HG03045 (cell line): Measurements from ENCODE around the gene ALDH9A1.
"Not testable (repeated sequence)": the region's sequence is repeated elsewhere in the genome, so short reads cannot be mapped to it uniquely, and the experiment has no call there.

ENCODE experiments used
- ATAC-seq: cut with Tn5 transposase; IDR thresholded peaks from one replicate; pipeline ENCODE4 v1.9.1; 2021; ENCODE audit warnings: mild to moderate bottlenecking, moderate library complexity; ENCODE audit not compliant: unreplicated experiment

ALDH9A1 gene

DNA sequence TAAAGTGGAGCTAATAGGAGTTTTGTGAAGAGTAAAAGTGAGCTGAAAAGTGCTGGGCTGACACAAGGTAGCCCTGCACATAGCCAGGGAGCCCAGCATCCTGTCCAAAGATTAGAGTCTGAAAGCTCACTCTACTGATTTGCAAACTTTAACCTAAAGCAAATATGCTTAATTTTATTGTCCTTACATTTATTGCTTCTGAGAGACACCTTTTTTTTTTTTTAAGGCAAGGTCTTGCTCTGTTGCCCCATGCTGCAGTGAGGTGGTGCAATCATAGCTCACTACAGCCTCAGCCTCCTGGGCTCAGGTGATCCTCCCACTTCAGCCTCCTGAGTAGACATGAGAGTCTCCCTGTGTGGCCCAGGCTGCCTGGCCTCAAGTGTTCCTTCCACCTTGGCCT lies 50.8 kb downstream of the ALDH9A1 start:
- ATAC-seq: no peak

DNA sequence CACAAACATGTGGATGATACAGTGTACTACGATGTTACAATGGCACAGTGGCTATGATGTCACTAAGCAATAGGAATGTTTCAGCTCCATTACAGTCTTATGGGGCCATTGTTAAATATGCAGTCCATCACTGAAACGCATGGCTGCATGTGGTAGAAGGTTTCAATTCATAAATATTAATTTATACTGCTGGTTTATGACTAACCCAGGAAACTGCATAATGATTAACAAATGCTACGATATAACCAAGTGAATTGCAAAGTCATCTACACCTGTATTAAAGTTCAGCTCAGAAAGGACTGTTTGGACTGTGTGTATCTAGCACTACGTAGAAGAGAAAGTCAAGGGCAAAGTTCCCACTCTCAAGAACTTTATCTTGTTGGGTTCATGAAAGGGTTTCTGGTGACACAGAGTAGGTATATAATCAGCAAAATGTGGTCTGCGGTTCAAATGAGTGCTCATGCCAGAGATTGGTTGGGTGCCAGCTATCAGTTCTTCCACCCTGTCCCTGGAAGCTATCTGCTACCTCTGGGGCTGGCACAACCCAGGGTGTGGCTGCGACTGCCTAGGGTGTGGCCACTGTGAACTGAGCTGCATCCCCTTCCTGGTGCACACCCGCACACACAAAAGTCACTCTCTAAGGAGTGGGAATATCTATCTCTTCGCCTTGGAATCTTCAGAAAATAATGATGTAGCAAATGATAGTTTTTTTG lies 52.6 kb downstream of the ALDH9A1 start:
- ATAC-seq: no peak

DNA sequence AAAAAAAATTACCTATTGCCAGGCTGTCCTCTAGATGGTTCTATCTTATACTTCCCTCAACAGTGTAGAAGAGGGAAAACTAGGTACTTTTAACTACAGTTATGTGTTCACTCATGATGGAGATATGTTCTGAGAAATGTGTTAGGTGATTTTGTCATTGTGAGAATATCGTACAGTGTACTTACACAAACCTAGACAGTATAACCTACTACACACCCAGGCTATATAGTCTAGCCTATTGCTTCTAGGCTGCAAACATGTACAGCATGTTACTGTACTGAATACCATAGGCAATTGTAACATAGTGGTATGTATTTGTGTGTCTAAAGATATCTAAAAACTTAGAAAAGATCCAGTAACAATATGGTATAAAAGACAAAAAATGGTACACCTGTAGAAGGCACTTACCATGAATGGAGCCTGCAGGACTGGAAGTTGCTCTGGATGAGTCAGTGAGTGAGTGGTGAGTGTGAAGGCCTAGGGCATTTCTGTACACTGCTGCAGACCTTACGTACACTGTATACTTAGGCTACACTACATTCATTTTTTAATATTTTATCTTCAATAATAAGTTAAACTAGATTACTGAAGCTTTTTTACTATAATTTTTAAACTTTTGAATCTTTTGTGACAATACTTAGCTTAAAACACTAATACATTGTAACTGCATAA lies 54.2 kb downstream of the ALDH9A1 start:
- ATAC-seq: no peak

DNA sequence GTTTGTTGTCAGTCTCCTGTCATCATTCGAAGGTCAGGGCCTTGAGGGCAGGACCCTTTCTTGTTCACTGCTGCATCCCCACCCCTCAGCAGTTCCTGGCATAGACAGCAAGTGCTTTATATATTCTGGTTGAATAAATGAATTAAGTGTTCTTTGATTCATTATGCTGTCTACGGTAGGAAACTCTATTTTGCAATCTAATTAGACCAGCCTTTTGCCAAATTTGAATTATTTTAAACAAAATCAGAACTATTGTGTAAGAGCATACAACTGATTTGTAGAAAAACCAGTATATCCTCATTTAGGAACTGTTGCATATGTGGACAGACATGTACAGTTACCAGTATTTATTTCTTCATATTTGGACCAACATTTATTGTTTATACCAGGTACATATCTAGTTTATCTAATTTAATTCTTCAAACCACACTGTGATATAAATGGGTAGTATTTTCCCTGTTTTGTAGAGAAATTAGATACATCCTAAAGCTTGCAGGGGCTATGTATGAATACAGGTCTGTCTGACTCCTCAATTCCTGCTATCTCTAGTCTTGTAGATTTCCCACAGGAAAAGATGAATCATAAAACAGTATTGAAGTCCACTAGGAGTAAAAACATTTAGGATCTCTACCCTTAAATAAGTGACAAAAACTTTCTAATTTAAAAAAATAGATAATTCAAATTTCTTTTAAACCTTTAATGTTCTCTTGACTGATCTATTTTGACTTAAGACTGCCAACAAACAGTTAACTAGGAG lies 57.0 kb downstream of the ALDH9A1 start:
- ATAC-seq: no peak

DNA sequence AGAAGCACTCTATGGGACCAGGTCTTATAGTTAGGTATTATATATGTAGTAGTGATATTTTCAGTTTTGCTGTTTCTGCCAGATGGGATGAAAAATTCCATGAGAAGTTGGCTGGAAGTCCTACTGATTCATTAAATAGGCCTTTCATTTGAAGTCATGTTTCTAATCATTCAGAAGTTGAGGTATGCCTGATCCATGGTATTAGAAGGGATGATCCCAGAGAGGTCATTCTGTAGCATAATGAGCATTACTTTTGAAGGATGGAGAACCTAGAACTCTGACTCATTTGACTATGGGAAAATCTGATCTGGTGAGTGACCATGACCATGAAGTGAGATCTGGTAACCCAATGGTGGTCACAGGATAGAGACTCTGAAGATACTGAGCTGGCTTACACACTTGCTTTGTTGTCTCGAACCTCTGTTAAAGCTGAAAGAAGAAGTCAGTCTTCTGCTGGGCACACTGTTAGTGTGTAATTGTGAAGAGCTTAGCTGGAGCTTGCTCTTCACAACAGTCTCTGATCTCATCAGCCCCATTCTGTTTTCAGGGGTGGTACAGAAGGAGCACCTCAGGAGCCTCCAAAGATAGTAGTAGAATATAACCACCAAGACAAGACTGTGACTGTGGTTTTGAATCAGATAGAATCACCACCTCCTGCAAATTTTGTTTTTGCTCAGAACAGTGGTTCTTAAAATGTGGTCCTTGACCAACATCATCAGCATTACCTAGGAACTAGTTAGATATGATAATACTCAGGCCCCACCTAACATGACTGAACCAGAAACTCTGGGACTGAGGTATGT lies 58.3 kb downstream of the ALDH9A1 start:
- no peak for ATAC-seq

DNA sequence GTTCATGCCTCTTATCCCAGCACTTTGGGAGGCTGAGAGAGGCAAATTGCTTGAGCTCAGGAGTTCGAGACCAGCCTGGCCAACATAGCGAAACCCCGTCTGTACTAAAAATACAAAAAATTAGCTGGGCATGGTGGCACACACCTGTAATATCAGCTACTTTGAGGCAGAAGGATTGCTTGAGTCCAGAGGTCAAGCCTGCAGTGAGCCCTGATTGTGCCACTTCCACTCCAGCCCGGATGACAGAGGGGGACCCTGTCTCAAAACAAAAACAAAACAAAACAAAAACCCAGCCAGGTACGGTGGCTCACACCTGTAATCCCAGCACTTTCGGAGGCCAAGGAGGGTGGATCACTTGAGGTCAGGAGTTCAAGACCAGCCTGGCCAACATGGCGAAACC lies 60.2 kb downstream of the ALDH9A1 start:
- ATAC-seq: not testable (repeated sequence)

DNA sequence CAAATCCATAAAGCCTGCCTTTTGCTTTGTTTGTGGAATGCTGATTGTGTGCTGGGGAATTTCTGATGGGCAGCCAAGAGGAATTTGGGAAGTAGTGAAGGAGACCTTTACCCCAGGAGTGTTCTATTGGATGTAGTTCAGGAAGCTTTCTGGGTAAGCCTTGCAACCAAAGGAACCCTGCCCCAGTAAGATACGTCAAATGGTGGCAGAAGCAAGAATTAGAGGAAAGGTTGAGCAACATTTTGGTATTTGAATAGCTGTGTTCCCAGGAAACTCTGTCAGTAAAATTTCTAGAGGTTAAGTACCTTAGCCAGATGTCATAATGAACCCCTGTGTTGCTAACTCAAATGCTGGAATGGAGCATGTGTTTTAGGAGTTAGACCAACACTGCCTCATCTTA lies 60.9 kb downstream of the ALDH9A1 start:
- no peak for ATAC-seq

DNA sequence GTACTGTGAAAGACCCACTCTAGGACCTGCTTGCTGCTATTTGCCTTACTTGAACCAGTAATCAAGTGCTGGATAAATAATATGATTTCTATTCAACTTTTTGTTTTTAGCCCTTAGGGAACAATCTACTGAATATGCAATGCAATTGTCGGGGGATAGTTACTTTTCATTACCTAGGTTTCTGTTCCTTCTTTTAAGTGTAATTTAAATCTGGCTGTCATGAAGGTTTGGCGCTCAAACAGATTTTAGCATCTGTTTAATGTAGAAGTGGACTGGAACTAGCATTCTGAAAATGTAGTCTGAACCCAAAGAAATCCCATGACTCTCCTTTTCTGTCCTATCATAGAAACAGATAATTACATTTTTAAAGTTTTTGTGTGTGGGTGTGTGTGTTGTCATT lies 62.5 kb downstream of the ALDH9A1 start:
- ATAC-seq: no peak

DNA sequence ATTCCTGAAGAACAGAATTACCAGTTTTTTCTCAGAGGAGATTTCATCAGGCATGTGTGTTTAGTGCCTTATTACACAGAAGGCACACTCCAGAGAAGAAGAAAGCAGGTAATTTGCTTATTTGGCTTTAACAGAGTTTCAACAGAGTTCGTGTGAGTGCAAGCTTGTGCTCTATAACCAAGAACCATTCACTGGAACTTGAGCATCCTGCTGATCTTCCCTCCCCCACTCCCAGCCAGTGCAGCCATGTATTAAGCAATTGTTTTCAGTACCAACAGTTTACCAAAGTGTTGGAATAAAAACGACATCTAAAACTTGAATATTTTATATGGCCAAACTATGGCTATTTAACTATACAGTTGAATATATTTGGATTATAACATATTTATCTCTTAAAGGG lies 63.0 kb downstream of the ALDH9A1 start:
- ATAC-seq: no peak

DNA sequence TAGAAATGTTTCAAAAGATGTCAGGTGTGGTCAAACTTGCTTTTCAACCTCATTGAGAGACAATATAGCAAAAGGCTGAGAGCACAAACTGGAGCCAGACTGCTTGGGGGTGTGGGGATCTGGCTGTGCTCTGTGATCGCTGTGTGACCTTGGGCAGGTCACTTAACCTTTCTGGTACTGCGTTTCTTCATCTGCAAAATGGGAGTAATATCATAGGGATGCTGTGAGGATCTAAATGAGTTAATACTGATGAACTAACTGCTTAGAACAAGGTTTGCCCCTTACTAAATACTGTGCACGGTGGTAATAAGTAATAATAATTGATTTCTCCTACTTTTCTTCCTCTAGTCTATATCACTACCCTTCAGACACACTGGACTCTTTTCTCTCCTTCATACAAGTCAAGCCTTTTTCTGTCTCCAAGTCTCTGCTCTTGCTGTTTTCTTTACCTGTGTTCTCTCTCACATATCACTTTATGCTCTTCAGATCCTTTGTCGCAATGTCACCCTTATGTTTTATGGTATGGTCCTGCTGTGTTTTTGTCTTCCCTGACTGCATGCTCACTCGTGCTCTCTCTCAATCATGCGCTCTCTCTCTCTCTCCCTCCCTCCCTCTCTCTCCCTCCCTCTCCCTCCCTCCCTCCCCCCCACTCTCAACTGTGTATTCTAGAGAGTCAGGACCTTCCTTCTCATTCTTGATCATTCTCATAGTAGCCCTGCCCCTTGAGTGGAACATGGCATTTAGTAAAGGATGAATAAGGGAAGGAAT lies 64.0 kb downstream of the ALDH9A1 start:
- no peak for ATAC-seq

DNA sequence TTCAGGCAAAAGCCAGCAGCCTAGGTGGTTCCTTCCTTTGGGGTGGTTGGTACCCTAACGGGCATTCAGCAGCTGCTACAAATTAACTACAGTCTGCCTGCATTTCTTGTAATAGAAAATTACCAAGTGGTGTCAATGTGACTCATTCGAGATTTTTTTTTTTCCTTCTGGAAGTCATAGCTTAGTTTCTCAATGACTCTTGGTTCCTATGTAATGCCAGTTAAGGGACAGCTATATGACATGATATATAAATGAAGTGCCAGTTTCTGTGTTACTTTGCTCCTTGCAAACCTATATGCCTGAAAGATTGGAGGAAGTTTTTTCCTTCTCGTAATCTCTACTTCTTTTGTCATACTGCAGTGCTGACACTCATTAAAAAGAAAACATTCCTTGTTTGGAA lies 64.7 kb downstream of the ALDH9A1 start:
- no peak for ATAC-seq

DNA sequence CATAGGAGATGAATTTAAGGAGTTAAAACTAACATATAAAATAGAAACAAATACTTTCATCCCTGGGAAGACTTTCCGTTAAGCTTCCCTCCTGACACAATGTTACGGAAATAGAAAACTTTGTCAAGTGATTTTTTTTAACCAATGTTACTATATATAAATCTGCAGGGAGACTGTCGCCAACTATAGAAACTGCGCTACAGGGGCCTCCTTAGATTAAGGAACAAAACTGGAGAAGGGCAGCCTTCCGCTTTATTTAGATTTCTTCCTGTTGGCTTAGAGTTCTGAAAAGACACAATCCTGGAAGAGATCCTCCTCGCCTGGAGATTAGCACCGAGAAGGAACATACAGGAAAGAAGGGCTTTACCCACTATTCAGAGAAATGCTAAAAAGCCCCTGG lies 65.9 kb downstream of the ALDH9A1 start:
- ATAC-seq: no peak

DNA sequence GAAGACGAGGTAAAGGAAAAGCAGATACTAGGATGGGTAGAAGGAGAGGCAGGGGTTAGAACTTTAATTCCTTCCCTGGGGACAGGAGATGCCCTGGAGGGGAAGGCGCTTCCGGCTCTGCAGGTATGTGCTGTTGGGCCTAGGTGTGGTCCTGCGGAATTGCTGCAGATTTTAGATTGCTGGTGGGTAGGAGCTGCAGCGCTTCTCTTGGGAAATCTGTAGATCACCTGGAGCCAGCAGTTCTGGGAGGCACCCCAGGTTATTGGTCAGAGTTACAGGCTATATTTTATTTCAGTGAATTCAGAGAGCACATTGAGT lies 66.3 kb downstream of the ALDH9A1 start:
- ATAC-seq: no peak

DNA sequence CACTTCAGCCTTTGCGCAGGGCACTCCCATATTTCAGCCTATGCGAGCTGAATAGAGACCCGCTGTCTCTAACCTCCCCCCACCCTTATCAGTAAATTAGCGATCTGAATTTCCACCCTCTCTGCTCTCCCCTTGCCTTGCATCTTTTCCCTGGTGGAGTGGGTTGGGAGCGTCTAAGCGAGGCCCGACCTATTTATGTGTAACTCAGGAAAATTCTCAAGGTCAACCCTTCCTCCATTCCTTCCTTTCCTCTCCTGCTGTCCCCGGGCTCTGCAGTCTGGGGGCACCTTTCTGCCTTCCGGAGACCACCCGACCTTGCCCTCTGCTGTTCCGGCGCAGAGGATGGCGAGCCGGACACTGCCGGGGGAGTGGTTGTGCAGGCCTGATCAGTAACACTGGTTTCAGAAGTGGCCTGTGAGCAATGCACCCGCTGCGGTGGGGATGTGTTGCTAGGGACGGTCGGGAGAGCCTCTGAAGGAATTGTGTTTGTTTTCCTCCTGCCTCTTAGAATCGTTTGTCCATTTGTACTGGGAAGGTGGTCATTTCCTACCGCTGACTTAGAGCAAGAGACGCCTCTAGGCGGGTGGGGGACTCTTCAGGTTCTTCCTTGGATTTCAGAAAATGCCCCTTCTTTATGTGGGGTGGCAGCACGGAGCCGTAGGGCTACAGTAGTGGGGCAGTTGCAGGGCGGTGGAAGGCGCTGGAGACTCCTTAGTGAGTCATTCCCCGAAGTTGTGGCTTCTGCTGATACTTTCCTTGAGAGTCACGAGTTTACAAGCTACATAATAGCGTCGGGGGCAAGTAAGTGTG lies 66.8 kb downstream of the ALDH9A1 start:
- peak; percentile 36 for ATAC-seq

DNA sequence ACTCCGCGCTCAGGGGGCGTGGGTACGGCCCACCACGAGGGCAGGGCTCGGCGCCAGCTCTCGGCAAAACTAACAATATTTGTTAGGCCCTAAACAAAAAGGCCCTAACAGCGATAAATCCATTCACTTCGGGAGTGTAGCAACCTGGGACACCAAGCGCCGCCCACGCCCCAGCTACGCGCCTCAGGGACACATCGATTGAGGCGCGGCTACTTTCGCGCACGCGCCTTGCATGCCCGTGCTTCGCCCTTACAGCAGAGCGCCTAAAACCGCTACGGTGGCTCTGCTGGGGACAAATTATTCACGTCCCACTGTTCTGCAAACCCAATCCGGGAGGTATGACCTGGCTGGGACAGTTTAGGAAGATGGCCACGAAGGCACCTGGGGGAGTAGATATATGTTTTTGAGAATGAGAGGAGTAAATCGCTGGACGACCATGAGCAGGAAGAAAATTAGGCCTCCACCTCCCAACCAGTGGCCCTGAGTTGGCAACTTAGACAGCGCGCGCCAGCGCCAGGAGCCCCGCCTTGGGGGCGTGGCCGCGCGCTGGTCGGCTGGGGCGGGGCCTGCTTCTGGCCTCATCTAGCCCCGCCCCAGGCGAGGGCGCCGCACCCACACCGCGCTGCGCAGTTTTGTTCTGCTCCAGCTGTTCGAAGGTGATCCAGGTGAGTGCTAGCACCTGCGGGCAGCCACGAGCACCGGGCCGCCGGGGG lies 67.6 kb downstream of the ALDH9A1 start, which contains the start of gene MGST3:
Gene MGST3 (plus strand): TSS at position 606 of the 713 bp plus-strand sequence. CDS start 18,614 bp downstream, outside the sequence.
- ATAC-seq: peak; percentile 87

DNA sequence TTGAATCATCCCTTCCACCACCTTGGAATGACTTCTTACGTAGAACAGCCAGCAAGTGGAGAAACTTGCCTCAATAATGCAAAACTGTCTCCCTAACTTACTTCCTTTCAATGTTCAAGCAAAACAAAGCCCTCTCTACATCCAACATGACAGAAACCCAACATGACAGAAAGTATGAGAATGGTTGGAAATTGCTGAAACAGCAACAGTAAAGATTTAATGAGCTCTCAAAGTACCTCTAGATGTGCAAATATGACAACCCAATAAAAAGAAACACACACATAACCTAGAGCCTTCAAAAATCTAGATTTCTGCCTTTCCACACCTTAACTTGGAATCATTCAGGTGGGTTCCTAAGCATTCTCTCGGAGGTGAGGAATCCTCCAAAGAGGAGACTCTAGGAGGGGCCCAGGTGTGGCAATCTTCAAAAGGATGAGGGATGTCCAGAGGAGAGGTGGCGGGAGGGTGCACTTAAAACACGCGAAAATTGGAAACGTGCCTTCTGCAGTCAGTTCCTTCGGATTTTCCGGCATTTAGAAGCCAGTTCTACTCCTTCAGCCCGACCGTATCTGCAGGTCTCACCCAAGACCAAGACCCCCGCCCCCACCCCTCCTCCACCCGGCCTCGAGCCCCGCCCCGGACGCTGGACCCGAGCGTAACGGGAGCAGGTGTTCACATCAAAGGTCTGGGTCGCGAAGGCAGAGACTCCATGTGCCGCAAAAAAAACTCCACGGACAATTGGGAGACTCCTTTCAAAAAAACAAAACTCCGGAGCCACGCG lies 68.3 kb downstream of the ALDH9A1 start:
- peak; percentile 3 for ATAC-seq

DNA sequence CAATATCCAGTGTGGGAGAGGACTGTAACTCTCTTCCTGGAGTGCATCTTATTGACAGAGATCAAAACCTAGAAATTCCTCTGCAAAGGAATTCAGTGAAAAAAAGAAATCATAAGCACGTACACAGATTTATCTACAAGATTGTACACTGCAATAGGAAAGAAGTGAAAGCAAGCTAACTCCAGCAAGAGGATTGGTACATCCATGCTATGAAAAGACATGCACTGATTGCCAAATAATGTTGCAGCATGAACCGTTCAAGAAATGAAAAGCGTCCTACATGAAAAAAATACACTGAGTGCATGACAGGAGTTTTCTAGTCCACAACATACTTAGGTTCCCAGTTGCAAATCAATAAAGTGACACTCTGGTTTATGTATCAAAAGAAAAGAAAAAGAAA lies 69.2 kb downstream of the ALDH9A1 start:
- ATAC-seq: no peak

DNA sequence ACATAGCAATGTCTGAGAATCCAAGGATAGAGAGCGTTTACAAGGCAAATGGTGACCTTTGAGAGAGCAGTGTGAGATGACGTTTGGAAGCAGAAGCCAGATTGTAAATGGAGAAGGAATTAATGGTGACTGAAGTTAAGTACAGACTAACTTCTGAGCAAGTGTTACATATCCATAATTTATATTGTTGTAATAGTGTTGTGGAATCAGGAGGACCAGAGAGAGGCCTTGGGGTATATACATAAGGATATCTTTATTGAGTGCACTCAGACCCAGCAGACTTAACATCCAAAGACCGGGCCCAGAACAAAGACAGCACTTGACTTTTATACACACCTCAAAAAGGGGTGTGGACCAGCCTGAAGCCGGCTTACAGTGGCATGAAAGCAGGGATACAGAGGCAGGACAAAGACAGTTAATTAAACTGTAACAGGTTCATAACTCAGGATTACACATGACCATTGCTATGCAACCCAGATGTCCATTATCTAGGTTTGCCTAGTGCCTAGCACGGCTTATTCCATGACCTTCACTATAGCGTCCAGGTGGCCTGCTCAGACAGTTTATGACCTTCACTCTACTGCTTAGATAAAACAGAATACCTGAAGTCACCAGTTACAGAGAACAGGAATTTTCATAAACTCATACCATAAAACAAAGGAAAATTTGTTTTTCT lies 70.1 kb downstream of the ALDH9A1 start:
- no peak for ATAC-seq
